GM12865 (cell line): ENCODE measurements around the gene LY86.

Experiments
- DNase-seq: peaks from one replicate; pipeline ENCODE4 v3.0.0; 2010; ENCODE audit warnings: low read depth
- H3K4me3 ChIP-seq: 2 replicates; pipeline ENCODE4 v1.5.1; 2011; ENCODE audit warnings: mild to moderate bottlenecking, low read depth, low read length, control low read depth
- CTCF ChIP-seq: IDR thresholded peaks from 2 replicates; pipeline ENCODE4 v1.5.1; 2011; ENCODE audit warnings: low read length, control low read depth, low read depth, inconsistent platforms; ENCODE audit not compliant: insufficient read depth; ENCODE audit errors: missing control alignments

LY86 gene

GRCh38 chr6:6582131-6582530, 6.4 kb upstream of the LY86 start:
- no peak for TF ChIP-seq CTCF
- DNase-seq, result no peak
- H3K4me3 ChIP-seq, result no peak overlapping the region

GRCh38 chr6:6583836-6584235, 4.7 kb upstream of the LY86 start:
- peak; percentile 83 for DNase-seq
- TF ChIP-seq CTCF, result no peak
- peak overlapping the region; percentile 39 for H3K4me3 ChIP-seq

- peak; percentile 77 for DNase-seq
- peak overlapping the region; percentile 95 for H3K4me3 ChIP-seq
- TF ChIP-seq CTCF, result peak; percentile 42
Measured at GRCh38 chr6:6584310-6585002, 4.1 kb upstream of the LY86 start.

- peak overlapping the region; percentile 95 for H3K4me3 ChIP-seq
- DNase-seq, result no peak
- no peak for TF ChIP-seq CTCF
Measured at GRCh38 chr6:6585003-6585311, 3.6 kb upstream of the LY86 start.

GRCh38 chr6:6586167-6586566, 2.4 kb upstream of the LY86 start:
- H3K4me3 ChIP-seq, result peak overlapping the region; percentile 95
- no peak for TF ChIP-seq CTCF
- peak; percentile 38 for DNase-seq

- DNase-seq, result peak; percentile 97
- no peak for TF ChIP-seq CTCF
- H3K4me3 ChIP-seq, result peak overlapping the region; percentile 95
Measured at GRCh38 chr6:6586671-6587526, 1.6 kb upstream of the LY86 start.
